ENCODE results near the gene C9orf152. TPM values are rescaled to one million over a fixed set of nuclear protein-coding genes. Genes with fewer than 3 reads are reported as not detected.

C9orf152 gene
- total RNA-seq, 4 donors from 2014 or later: 0.17 TPM; not detected in 3

GRCh38 chr9:110186254-110186653, 21.7 kb downstream of the C9orf152 start:
- TF ChIP-seq EP300 (IDR thresholded peaks at IDR 0.05) (no peak), CTCF (IDR thresholded peaks at IDR 0.05) (no peak), POLR2AphosphoS5 (IDR thresholded peaks at IDR 0.05) (no peak), POLR2A (IDR thresholded peaks at IDR 0.05) (no peak)
- 94 to 100% methylated on average over 1 to 2 of the region's 2 CpGs for WGBS, 2 donors (ENCODE audit: low coverage in 1 of 2)

GRCh38 chr9:110185806-110186205, 22.2 kb downstream of the C9orf152 start:
- H3K27ac ChIP-seq: no peak overlapping the region
- no peak overlapping the region for H3K4me3 ChIP-seq
- 92 to 100% methylated on average over 1 to 2 of the region's 2 CpGs for WGBS, 2 donors (ENCODE audit: low coverage in 1 of 2)
- TF ChIP-seq POLR2AphosphoS5 (IDR thresholded peaks at IDR 0.05) (no peak), EP300 (IDR thresholded peaks at IDR 0.05) (no peak), CTCF (IDR thresholded peaks at IDR 0.05) (no peak), POLR2A (IDR thresholded peaks at IDR 0.05) (no peak)
- no peaks in the 10 kb centered on the region for H3K36me3 ChIP-seq
- no peak for ATAC-seq
- H3K9me3 ChIP-seq: no peaks in the 10 kb centered on the region
- no peaks in the 10 kb centered on the region for H3K27me3 ChIP-seq
- H3K4me1 ChIP-seq: peaks cover 0 to 28% (median 8%) of the 10 kb centered on the region in 3 donors

More at GRCh38 chr9:110186254-110186653, 21.7 kb downstream of the C9orf152 start:
- no peaks in the 10 kb centered on the region for H3K36me3 ChIP-seq
- peaks cover 0 to 28% (median 8%) of the 10 kb centered on the region in 3 donors for H3K4me1 ChIP-seq
- no peak for ATAC-seq
- no peaks in the 10 kb centered on the region for H3K9me3 ChIP-seq
- H3K27me3 ChIP-seq: no peaks in the 10 kb centered on the region
- H3K27ac ChIP-seq: no peak overlapping the region
- no peak overlapping the region for H3K4me3 ChIP-seq

GRCh38 chr9:110183208-110184145, 24.5 kb downstream of the C9orf152 start:
- Histone ChIP-seq H3K27ac (no peak overlapping the region), H3K36me3 (no peaks in the 10 kb centered on the region), H3K27me3 (no peaks in the 10 kb centered on the region), H3K4me1 (peaks cover 0 to 10% (median 7%) of the 10 kb centered on the region in 3 donors), H3K4me3 (no peak overlapping the region), H3K9me3 (no peaks in the 10 kb centered on the region)
- peak; percentile 66 for ATAC-seq
- no peak for TF ChIP-seq POLR2AphosphoS5 (IDR thresholded peaks at IDR 0.05)
- TF ChIP-seq POLR2A (IDR thresholded peaks at IDR 0.05): no peak
- no peak for TF ChIP-seq EP300 (IDR thresholded peaks at IDR 0.05)
- peak; percentile 49 to 72 (median 69) for TF ChIP-seq CTCF (IDR thresholded peaks at IDR 0.05)
- 64 to 75% methylated on average over 5 of the region's 7 CpGs for WGBS, 2 donors (ENCODE audit: low coverage in 1 of 2)

GRCh38 chr9:110180511-110181434, 27.2 kb downstream of the C9orf152 start:
- Histone ChIP-seq H3K27me3 (no peaks in the 10 kb centered on the region), H3K27ac (no peak overlapping the region), H3K36me3 (no peaks in the 10 kb centered on the region), H3K4me1 (no peaks in the 10 kb centered on the region), H3K4me3 (no peak overlapping the region), H3K9me3 (no peaks in the 10 kb centered on the region)
- WGBS, 2 donors (ENCODE audit: low coverage in 1 of 2): 69 to 76% methylated on average over 2 to 6 of the region's 7 CpGs
- TF ChIP-seq EP300 (IDR thresholded peaks at IDR 0.05) (no peak), CTCF (IDR thresholded peaks at IDR 0.05) (no peak), POLR2A (IDR thresholded peaks at IDR 0.05) (no peak), POLR2AphosphoS5 (IDR thresholded peaks at IDR 0.05) (no peak)
- ATAC-seq: peak; percentile 51
